Neural cell (in vitro differentiated cells): Measurements from ENCODE around the gene MAP3K19.

Source experiments
- CTCF ChIP-seq: fragments of 450-650 bp; IDR thresholded peaks from 2 replicates; pipeline ENCODE4 v1.5.1; 2014; ENCODE audit warnings: antibody characterized with exemption, mild to moderate bottlenecking, moderate library complexity; ENCODE audit not compliant: poor library complexity, severe bottlenecking
- EP300 ChIP-seq: fragments of 450-650 bp; conservative IDR thresholded peaks from 2 replicates; pipeline ENCODE4 v1.6.1; 2014; ENCODE audit warnings: antibody characterized with exemption, mild to moderate bottlenecking, moderate library complexity; ENCODE audit not compliant: poor library complexity, severe bottlenecking
- EZH2 ChIP-seq: fragments of 200-600, 300-800 bp; shearing (Covaris generic), sonication (generic); IDR thresholded peaks from 2 replicates; pipeline ENCODE4 v1.6.1; 2014; ENCODE audit warnings: antibody characterized with exemption, low read length, borderline replicate concordance, mild to moderate bottlenecking; ENCODE audit not compliant: insufficient read depth, poor library complexity, severe bottlenecking
- POLR2AphosphoS5 ChIP-seq: IDR thresholded peaks from 2 replicates; pipeline ENCODE4 v1.6.1; 2012
- SMC3 ChIP-seq: fragments of 450-650 bp; conservative IDR thresholded peaks from 2 replicates; pipeline ENCODE4 v1.6.1; 2014; ENCODE audit warnings: antibody characterized with exemption, mild to moderate bottlenecking, moderate library complexity; ENCODE audit not compliant: poor library complexity
- TAF1 ChIP-seq: IDR thresholded peaks from 2 replicates; pipeline ENCODE4 v1.6.1; 2012; ENCODE audit warnings: low read depth
- TF ChIP-seq, protein P1 (sequence below): IDR thresholded peaks from 2 replicates; pipeline ENCODE4 v1.6.1; 2012; ENCODE audit warnings: borderline replicate concordance

- TF ChIP-seq EZH2 (no peak), CTCF (no peak), TAF1 (no peak), SMC3 (no peak), POLR2AphosphoS5 (no peak), EP300 (no peak)
- TF ChIP-seq, protein P1, sequence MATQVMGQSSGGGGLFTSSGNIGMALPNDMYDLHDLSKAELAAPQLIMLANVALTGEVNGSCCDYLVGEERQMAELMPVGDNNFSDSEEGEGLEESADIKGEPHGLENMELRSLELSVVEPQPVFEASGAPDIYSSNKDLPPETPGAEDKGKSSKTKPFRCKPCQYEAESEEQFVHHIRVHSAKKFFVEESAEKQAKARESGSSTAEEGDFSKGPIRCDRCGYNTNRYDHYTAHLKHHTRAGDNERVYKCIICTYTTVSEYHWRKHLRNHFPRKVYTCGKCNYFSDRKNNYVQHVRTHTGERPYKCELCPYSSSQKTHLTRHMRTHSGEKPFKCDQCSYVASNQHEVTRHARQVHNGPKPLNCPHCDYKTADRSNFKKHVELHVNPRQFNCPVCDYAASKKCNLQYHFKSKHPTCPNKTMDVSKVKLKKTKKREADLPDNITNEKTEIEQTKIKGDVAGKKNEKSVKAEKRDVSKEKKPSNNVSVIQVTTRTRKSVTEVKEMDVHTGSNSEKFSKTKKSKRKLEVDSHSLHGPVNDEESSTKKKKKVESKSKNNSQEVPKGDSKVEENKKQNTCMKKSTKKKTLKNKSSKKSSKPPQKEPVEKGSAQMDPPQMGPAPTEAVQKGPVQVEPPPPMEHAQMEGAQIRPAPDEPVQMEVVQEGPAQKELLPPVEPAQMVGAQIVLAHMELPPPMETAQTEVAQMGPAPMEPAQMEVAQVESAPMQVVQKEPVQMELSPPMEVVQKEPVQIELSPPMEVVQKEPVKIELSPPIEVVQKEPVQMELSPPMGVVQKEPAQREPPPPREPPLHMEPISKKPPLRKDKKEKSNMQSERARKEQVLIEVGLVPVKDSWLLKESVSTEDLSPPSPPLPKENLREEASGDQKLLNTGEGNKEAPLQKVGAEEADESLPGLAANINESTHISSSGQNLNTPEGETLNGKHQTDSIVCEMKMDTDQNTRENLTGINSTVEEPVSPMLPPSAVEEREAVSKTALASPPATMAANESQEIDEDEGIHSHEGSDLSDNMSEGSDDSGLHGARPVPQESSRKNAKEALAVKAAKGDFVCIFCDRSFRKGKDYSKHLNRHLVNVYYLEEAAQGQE, result no peak
Measured at GRCh38 chr2:134932864-134933526, 114.3 kb downstream of the MAP3K19 start.
